Lower lobe of right lung (tissue), 2 donors: ENCODE measurements around the gene ANKRD13B. TPM values are rescaled to one million over a fixed set of nuclear protein-coding genes. Genes with fewer than 3 reads are reported as not detected.
A peak's percentile ranks its signal among the peaks of the same experiment; 100 is the strongest.

Experiments used
- ATAC-seq, 2 donors: fragments of 200-7000 bp; cut with Tn5 transposase; one replicate each; pipeline ENCODE4 v1.9.1; 2020 to 2022; ENCODE audit warnings: mild to moderate bottlenecking in 2 of 2, moderate library complexity in 2 of 2
- DNase-seq: peaks from one replicate; pipeline ENCODE4 v3.0.0-alpha.2; 2020
- H3K27ac ChIP-seq: fragments of 200-600 bp; one replicate; pipeline ENCODE4 v1.8.0; 2022
- H3K27me3 ChIP-seq: fragments of 200-600 bp; one replicate; pipeline ENCODE4 v1.8.0; 2022; ENCODE audit warnings: low read depth
- H3K36me3 ChIP-seq: fragments of 200-600 bp; one replicate; pipeline ENCODE4 v1.8.0; 2022; ENCODE audit warnings: mild to moderate bottlenecking
- H3K4me1 ChIP-seq: fragments of 200-600 bp; one replicate; pipeline ENCODE4 v1.8.0; 2022
- H3K4me3 ChIP-seq: fragments of 200-600 bp; one replicate; pipeline ENCODE4 v1.8.0; 2022; ENCODE audit warnings: mild to moderate bottlenecking
- H3K9me3 ChIP-seq: fragments of 200-600 bp; one replicate; pipeline ENCODE4 v1.8.0; 2022
- intact Hi-C: fragments of 100-400 bp; cut with DNase I; formaldehyde crosslinking; loops from one replicate; pipeline ENCODE4 v1.11.0; 2022
- total RNA-seq: library from RNA; stranded (reverse); fragmentation: NEBNext Ultra II Directional; extraction: Animal tissue kit (Norgen Biotek cat#: 25700); gene quantifications from one replicate; pipeline ENCODE4 v1.2.1, GENCODE V29; 2021
- TF ChIP-seq, protein P1 (sequence below): fragments of 200-600 bp; IDR thresholded peaks from one replicate; pipeline ENCODE4 v1.8.0; 2022; ENCODE audit warnings: antibody characterized with exemption, mild to moderate bottlenecking
- donor health status: DM: no; HTN: yes; CAD: no; lungs with severe emphysema.

Gene ANKRD13B
- total RNA-seq, 1 donor from 2014 or later, result 6.6 TPM

DNA sequence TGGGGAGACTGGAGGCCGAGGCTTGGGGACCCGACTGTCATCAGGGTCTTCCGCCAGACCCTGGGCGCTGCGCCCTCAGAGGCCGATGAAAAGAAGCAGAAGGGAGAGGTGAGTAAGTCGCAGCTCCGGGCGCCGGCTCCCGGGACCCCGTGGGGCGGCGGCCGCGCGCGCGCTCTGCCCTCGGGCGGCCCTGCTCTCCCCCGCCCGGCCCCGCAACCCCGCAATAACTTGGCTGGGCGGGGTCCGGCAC lies 25.7 kb upstream of the ANKRD13B start:
- DNase-seq (no peak), ATAC-seq (peak; percentile 10 to 19)
- Histone ChIP-seq H3K4me1 (peaks cover 53% of the 10 kb centered on the region), H3K36me3 (peaks cover 19% of the 10 kb centered on the region), H3K4me3 (peak overlapping the region; percentile 81), H3K9me3 (no peaks in the 10 kb centered on the region), H3K27me3 (no peaks in the 10 kb centered on the region), H3K27ac (peak overlapping the region; percentile 87)
- intact Hi-C loops, result no loop called here
- TF ChIP-seq, protein P1, sequence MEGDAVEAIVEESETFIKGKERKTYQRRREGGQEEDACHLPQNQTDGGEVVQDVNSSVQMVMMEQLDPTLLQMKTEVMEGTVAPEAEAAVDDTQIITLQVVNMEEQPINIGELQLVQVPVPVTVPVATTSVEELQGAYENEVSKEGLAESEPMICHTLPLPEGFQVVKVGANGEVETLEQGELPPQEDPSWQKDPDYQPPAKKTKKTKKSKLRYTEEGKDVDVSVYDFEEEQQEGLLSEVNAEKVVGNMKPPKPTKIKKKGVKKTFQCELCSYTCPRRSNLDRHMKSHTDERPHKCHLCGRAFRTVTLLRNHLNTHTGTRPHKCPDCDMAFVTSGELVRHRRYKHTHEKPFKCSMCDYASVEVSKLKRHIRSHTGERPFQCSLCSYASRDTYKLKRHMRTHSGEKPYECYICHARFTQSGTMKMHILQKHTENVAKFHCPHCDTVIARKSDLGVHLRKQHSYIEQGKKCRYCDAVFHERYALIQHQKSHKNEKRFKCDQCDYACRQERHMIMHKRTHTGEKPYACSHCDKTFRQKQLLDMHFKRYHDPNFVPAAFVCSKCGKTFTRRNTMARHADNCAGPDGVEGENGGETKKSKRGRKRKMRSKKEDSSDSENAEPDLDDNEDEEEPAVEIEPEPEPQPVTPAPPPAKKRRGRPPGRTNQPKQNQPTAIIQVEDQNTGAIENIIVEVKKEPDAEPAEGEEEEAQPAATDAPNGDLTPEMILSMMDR, result no peak

DNA sequence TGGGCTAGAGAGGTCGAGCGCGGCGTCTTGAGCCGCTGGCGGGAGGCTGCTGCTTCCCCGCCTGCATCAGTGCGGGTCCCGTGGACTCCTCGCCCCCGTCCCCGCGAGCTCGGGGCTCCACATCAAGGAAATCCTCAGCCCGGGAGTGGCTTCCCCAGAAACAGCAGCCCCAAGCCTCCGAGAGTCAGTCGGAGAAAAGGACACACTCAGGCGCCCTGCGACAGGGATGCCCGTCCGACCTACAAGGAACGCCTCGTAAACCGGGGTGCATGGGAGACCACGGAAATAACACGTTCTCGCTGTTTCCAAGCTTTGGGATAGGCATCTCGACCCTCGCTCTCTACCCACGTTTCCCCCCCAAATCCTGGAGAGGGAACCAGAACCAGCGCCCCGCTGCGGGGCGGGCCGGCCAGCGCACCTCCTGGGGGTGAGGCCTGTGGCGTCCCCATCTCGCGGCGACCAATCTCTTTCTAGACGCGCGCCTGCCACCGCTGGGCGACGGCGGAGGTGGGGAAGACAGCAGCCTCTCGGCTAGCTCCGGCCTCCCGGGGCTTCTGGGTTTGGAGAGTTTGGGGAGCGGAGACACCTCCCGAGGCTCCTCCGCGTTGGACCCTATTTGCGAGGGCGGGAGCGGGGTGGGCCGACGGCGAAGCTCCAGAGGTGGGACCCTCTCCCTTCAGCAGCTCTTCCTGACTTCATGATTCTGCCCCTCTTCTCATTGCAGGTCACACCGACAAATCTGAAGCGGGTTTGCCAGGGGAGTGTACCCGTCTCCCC lies 25.2 kb upstream of the ANKRD13B start:
- intact Hi-C loops, result no loop called here

DNA sequence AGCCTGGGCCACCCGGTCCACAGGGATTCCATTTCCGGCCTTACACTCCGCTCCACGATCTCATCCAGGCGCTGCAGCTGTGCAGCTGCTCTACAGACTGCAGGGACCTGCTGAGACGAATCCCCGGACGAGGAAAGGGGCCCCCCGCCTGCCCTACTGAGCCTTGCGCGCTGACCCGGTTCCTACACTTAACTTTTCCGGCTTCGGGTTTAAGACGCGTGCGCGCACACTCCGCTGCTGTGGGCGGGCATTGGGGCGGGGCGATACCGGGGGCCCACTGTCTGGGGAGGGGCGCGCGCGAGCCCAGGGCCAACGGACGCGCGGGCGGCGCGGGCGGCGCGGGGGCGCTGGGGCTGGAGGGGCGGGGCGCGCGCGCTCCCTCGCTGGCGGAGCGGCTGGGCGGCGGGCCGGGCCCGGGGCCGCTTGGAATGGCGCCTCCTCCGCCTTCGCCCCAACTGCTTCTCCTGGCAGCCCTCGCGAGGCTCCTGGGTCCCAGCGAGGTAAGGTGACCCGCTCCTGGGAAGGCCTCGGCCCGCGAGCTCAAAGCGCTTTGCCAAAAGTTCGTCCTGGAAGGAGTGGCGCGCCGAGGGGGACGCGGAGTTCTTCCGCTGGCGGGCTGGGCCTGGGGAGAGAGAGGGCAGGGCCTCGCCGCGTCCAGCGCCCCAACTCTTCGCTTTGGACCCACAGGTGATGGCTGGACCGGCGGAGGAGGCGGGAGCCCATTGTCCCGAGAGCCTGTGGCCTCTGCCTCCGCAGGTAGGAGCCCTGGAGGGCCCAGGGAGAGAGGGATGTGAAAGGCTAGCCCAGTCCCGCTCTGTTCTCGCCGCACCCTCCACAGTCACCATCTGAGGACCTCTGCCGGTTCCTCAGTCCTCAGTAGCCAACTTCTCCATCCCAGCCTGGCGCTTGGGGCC lies 24.3 kb upstream of the ANKRD13B start, which contains the start of gene TP53I13:
TP53I13 (plus strand) TSS at position 371 of the 914 bp plus-strand sequence; CDS start at position 429, 58 bp downstream.
- peak; percentile 92 for DNase-seq
- peak; percentile 82 for ATAC-seq
- Histone ChIP-seq H3K9me3 (no peaks in the 10 kb centered on the region), H3K4me3 (peak within 1 kb of the TSS; percentile 81), H3K4me1 (peaks cover 56% of the 10 kb centered on the region), H3K36me3 (peaks cover 14% of the 10 kb centered on the region), H3K27me3 (no peaks in the 10 kb centered on the region), H3K27ac (peak within 1 kb of the TSS; percentile 88)
- intact Hi-C loops, result no loop called here
- TF ChIP-seq, protein P1, result no peak

More for the DNA sequence above, 25.2 kb upstream of the ANKRD13B start:
- peaks cover 53% of the 10 kb centered on the region for H3K4me1 ChIP-seq
- peaks cover 14% of the 10 kb centered on the region for H3K36me3 ChIP-seq
- H3K27ac ChIP-seq, result peak overlapping the region; percentile 87
- TF ChIP-seq, protein P1, result peak; percentile 52
- no peaks in the 10 kb centered on the region for H3K27me3 ChIP-seq
- ATAC-seq (peak; percentile 70 to 71), DNase-seq (peak; percentile 84)
- H3K4me3 ChIP-seq, result peak overlapping the region; percentile 81
- no peaks in the 10 kb centered on the region for H3K9me3 ChIP-seq

DNA sequence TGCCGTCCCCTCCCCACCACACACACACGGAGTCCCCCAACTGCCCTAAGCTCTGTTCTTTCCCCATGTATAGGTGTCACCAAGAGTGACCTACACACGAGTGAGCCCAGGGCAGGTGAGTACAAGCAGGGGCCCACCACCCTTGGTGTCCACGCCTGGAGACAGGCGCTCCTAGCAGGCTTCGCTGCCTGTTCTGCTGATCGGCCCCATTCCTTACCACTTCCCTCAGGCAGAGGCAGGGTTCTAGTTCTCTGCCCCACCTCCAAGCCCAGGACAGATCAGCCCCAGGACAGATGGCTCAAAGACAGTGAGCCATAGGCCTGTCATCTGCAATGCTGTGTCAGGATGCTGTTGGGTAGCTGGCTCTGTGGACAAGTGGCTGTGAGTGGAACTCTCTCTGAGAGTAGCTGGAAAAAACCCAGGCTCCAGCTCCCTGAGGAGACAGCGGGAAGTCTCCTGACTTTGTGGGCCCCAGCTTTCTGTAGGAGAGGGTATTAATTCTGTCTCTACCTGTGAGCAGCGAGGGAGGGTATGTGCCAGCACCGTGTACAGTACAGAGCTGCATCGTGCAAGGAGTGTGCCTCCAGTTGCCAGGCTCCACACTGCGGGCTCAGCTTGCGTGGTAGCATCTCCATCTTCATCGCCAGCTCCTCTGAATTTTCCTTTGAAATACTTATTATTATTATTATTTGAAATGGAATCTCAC lies 23.5 kb upstream of the ANKRD13B start:
- TF ChIP-seq, protein P1, result no peak
- Histone ChIP-seq H3K4me3 (peak overlapping the region; percentile 81), H3K9me3 (no peaks in the 10 kb centered on the region), H3K36me3 (peaks cover 22% of the 10 kb centered on the region), H3K4me1 (peaks cover 48% of the 10 kb centered on the region), H3K27me3 (no peaks in the 10 kb centered on the region), H3K27ac (peak overlapping the region; percentile 88)
- DNase-seq (no peak), ATAC-seq (no peak)
- intact Hi-C loops, result no loop called here

DNA sequence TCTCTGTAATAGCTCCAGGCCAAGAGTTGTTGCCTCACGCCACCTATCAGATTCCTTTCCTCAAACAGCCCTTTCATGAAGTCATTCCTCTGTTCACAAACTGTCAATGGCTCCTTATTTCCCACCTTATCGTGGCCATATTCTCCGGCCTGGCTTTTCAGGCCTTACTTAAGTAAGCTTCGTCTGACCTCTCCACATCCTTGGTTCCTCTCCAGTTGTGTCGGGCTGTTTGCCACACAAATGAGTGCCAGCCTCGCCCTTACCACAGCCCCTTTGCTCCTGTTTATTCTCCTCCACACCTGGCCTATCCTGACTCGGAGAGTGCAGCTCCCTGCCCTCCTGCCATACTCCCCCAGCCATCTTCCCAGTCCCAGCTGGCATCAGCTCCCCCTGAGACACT lies 22.4 kb upstream of the ANKRD13B start:
- H3K4me3 ChIP-seq, result no peak overlapping the region
- H3K27ac ChIP-seq, result no peak overlapping the region
- H3K4me1 ChIP-seq, result peaks cover 37% of the 10 kb centered on the region
- ATAC-seq (no peak), DNase-seq (no peak)
- no peaks in the 10 kb centered on the region for H3K27me3 ChIP-seq
- intact Hi-C loops, result no loop called here
- H3K36me3 ChIP-seq, result peaks cover 33% of the 10 kb centered on the region
- TF ChIP-seq, protein P1, result no peak
- no peaks in the 10 kb centered on the region for H3K9me3 ChIP-seq
